ENCODE data around the gene ATP1A1.

Gene ATP1A1

DNA sequence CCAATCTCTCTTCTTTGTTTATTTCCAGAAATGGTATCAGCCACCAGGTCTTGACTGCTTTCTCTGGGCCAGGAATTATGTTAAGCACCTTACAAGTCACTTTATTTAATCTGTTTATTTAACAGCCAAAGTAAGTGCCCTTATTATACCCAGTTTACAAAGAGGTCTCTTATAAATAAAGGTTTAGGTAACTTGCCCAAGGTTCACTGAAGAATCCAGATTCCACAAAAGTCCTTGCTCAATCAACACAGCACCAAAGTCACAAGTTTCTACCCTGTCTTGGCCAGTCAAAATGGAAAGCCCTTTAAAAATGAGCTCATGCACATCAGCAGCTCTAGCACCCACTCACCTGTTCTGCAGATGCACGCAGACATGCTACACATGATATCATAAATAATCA is 28.0 kb upstream of the ATP1A1 start:
- DNase-seq (ENCODE audit: low read depth in 2 of 2), result no peak

DNA sequence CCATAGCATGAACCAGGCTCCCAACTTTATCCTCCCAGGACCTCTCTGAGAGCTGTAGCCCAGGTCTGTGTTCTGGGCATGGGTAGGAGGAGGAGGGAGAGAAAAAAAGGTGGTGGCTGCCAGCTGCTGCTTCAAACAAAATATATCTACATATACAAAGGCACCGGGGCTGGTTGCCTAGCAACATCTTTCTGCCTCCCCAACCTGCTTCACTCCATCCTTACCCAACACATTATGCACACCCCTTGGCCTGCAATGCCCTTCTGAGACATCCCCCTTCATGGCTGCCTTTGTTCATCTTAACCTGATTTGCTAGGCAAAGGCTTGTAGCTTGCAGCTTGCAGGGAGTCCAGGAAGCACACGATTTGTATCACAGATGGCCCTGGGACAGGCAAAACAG is 27.2 kb upstream of the ATP1A1 start:
- no peak for DNase-seq (ENCODE audit: low read depth in 2 of 2)

GRCh38 chr1:116346943-116347673 is 25.9 kb upstream of the ATP1A1 start:
- no peak for DNase-seq (ENCODE audit: low read depth in 2 of 2)

- no peak for DNase-seq (ENCODE audit: low read depth in 2 of 2)
Observed at GRCh38 chr1:116347696-116348095, 25.3 kb upstream of the ATP1A1 start.

DNA sequence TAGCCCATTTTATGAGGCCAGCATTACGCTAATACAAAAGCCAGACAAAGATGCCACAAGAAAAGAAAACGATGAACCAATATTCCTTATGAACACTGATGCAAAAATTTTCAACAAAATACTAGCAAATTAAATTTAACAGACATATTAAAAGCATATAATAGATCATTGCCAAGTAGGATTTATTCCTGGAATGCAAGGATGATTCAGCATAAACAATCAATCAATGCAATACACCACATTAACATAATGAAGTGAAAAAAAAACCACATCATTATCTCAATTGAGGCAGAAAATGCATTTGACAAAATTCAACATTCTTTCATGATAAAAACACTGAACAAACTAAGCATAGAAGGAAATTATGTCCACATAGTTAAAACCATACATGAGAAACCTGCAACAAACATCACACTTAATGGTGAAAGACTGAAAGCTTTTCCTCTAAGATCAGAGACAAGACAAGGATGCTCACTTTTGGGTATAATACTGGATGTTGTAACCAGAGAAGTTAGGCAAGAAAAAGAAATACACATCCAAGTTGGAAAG is 22.9 kb upstream of the ATP1A1 start:
- DNase-seq (ENCODE audit: low read depth in 2 of 2), result no peak

DNA sequence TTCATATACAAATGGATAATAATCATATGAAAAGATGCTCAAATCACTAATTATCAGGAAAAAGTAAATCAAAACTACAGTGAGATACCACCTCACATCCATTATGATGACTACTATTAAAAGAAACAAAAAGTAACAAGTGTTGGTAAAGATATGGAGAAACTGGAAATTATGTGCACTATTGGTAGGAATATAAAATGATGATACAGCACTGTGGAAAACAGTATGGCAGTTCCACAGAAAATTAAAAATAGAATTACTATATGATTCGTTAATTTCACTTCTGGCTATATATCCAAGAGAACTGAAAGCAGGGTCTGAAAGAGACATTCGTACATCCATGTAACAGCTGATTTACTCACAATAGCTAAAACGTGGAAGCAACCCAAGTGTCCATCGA is 21.1 kb upstream of the ATP1A1 start:
- DNase-seq (ENCODE audit: low read depth in 2 of 2), result no peak

DNA sequence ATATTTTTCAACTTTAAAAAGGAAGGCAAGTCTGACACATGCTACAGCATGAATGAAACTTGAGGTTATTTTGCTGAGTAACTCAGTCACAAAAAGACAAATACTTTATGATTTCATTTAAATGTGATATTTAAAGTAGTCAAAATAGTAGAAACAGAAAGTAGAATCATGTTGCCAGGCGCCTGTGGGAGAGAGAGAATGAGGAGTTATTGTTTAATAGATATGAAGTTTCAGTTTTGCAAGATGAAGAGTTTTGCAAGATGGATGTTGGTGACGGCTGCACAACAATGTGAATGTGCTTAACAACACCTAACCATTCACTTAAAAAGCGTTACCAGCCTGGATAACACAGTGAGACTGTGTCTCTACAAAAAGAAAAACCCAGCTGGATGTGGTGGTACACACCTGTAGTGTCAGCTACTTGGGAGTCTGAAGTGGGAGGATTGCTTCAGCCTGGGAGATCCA is 20.7 kb upstream of the ATP1A1 start:
- DNase-seq (ENCODE audit: low read depth in 2 of 2), result no peak

DNA sequence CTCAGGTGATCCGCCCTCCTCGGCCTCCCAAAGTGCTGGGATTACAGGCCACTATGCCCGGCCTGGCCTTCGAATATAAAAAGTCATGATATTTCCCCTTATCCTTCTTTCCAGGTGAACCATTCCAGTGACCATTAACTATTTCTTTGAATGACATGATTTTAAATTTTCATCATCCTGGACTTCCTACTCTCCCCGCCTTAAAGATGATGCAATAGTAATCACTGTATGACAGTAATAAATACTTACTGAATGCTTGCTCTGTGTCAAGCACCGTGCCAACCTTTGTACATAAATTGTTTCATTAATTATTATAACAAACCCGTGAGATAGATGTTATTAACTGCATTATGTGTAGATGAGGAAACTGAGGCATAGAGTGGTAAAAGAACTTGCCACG is 19.9 kb upstream of the ATP1A1 start:
- DNase-seq (ENCODE audit: low read depth in 2 of 2), result no peak

GRCh38 chr1:116356067-116356466 is 17.0 kb upstream of the ATP1A1 start:
- no peak for DNase-seq (ENCODE audit: low read depth in 2 of 2)

DNA sequence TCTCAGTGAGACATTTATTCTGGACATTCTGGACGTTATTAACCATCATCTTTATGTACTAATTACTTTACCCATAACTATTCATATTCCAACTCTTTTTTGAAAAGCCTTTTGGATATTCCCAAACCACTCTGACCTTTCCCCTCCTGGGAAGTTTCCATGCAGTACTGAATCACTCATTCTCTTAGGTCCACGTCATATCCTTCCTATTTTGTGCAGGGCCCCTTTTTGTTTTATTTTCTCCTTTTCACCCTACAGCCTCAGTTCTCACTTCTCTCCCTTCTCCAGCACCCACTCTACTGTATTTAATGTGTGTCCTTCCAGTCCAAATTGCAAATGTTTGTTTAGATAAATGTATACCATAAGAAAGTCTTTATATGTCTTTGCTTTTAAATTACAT is 16.4 kb upstream of the ATP1A1 start:
- no peak for DNase-seq (ENCODE audit: low read depth in 2 of 2)

- no peak for DNase-seq (ENCODE audit: low read depth in 2 of 2)
Observed at GRCh38 chr1:116357487-116357886, 15.6 kb upstream of the ATP1A1 start.

GRCh38 chr1:116359060-116359830 is 13.8 kb upstream of the ATP1A1 start:
- no peak for DNase-seq (ENCODE audit: low read depth in 2 of 2)

DNA sequence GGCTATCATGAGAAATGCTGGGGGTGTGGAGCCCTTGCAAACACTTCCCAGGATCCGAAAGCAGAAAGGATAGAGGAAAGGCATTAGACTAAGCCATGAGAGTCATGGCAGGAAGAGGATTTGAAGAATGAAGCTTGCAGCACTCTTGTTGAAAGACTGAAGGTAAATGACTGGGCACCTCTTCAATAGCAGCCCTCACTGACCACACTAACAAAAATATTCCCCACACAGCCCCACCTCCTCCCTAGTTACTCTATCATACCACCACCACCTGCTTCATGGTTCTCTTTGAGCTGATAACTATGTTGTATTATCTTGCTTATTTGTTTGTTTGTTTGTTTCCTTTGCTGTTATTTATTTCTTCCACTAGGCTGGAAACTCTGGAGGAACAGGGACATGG is 13.2 kb upstream of the ATP1A1 start:
- DNase-seq (ENCODE audit: low read depth in 2 of 2), result no peak

- no peak for DNase-seq (ENCODE audit: low read depth in 2 of 2)
Observed at GRCh38 chr1:116360429-116361173, 12.4 kb upstream of the ATP1A1 start.

DNA sequence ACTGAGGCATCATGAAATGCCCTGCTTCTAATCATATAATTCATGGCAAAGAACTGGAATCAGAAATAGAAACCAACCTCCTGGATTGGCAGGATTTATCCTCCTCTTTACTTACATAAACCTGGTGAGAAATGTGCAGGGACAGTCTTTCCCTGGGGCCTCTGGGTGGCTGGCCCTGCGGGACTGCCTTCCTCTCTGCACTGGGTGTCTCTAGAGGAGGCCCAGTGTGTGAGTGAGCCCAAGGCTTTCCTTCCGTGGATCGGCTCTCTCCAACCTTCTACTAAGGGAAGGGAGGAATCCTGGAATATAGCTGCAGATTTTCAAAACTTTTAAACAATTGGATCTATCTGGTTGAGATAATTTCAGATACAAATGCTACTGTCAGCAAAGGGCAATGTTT is 11.4 kb upstream of the ATP1A1 start:
- no peak for DNase-seq (ENCODE audit: low read depth in 2 of 2)

DNA sequence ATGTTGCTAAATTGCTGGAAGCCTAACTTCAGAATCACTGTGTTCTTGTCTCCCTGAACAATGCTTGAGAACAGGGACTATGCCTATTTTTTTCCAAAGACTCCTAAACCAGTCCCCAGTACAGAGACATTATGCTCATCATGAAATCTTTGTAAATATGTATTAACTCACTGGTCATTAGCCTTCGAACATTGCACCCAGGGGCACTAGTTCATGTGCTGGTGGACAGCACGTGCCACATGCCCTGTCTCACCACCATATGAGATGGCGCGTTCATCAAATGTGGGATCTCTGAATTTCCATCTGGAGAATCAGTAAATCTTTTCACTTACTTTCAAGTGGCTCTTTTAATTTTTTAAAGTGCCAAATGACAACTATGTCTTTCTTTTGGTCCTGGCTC is 11.0 kb upstream of the ATP1A1 start:
- DNase-seq (ENCODE audit: low read depth in 2 of 2), result no peak

DNA sequence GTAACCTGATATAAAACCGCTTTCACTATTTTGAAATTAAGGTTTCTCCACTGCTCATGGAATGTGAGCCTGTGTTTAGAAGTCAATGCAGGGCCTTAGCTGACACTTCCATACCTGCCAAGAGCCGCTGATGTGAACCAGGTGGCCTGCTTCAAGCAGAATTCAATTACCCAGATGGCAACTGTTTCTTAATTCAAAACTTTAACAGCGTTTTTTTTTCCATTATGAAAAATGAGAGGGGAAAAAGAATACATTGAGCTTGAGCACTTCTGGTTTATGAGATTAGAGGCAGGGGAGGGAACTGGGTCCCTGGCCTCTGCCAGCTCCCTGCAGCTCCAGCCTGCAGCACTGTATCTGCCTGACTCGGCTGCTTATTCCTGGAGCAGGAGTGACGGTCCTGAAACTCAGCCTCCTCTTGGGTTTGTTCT is 7.7 kb upstream of the ATP1A1 start:
- no peak for DNase-seq (ENCODE audit: low read depth in 2 of 2)

GRCh38 chr1:116365857-116366256 is 7.2 kb upstream of the ATP1A1 start:
- no peak for DNase-seq (ENCODE audit: low read depth in 2 of 2)

GRCh38 chr1:116367256-116367945 is 5.6 kb upstream of the ATP1A1 start:
- no peak for DNase-seq (ENCODE audit: low read depth in 2 of 2)

DNA sequence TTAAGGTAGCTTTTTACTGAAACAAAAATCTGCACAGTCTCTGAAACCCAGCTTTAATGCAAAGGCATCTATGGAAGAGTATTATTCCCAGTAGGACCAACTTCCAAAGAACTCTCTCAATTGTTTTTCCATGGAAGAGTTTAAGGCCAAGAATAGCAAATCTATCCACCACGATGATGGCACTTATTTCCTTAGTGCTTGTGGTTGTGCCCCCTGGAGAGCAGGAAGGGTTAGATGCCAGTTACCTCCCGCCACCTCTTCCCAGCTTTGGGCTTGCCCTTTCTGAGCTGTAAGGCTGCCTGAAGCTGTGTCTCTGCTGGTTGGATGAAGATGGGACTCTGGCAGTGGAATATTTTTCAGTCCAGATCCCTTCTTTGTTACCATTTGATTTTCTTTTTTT is 4.8 kb upstream of the ATP1A1 start:
- no peak for DNase-seq (ENCODE audit: low read depth in 2 of 2)

GRCh38 chr1:116370181-116370580 is 2.9 kb upstream of the ATP1A1 start:
- DNase-seq (ENCODE audit: low read depth in 2 of 2), result no peak

DNA sequence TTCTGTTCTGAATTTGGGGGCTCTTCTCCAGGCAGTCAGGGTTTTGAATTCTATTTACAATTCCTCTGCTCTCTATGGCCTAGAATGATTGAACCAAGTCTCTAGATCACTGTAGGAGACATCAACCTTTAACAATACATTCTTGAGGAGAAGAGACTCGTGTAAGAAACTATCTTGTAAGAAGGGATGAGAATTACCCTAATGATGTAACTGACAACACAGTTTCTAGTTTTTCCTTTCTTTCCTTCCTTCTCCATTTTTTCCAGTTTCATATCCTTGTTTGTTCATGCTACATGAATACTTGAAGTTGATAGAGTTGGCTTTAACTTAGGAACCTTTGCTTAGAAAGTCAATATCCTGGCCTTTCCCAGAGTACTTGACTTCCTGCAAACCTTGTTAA is 1.3 kb upstream of the ATP1A1 start:
- DNase-seq (ENCODE audit: low read depth in 2 of 2), result no peak

Measured in fibroblast of skin of left quadriceps (primary cell).